GM19452 (cell line): ENCODE results near the gene TCF12.

Experiments
- ATAC-seq: cut with Tn5 transposase; IDR thresholded peaks from one replicate; pipeline ENCODE4 v1.9.1; 2021; ENCODE audit not compliant: unreplicated experiment

The TCF12 gene

GRCh38 chr15:56918046-56918938 lies at the start of gene TCF12:
Gene TCF12 (plus strand): TSS chr15:56918644. CDS start chr15:56919914, 1,270 bp downstream.
- peak; percentile 78 for ATAC-seq

GRCh38 chr15:56869573-56869972 lies 48.9 kb upstream of the TCF12 start:
- no peak for ATAC-seq

- ATAC-seq, result no peak
These were observed 47.3 kb upstream of the TCF12 start for GRCh38 chr15:56871185-56871584.

GRCh38 chr15:56871867-56872266 lies 46.6 kb upstream of the TCF12 start:
- no peak for ATAC-seq

GRCh38 chr15:56877255-56877970 lies 41.0 kb upstream of the TCF12 start:
- no peak for ATAC-seq

GRCh38 chr15:56879502-56879901 lies 38.9 kb upstream of the TCF12 start:
- no peak for ATAC-seq

GRCh38 chr15:56883088-56883487 lies 35.4 kb upstream of the TCF12 start:
- ATAC-seq, result no peak

- no peak for ATAC-seq
These were observed 32.0 kb upstream of the TCF12 start for GRCh38 chr15:56886363-56886931.

- ATAC-seq, result peak; percentile 90
These were observed 31.3 kb upstream of the TCF12 start for GRCh38 chr15:56886932-56887781.

- ATAC-seq, result no peak
These were observed 30.5 kb upstream of the TCF12 start for GRCh38 chr15:56887782-56888438.

- no peak for ATAC-seq
These were observed 28.4 kb upstream of the TCF12 start for GRCh38 chr15:56890038-56890437.

- no peak for ATAC-seq
These were observed 26.5 kb upstream of the TCF12 start for GRCh38 chr15:56891852-56892440.

GRCh38 chr15:56892659-56893363 lies 25.6 kb upstream of the TCF12 start:
- no peak for ATAC-seq

GRCh38 chr15:56893364-56893678 lies 25.1 kb upstream of the TCF12 start:
- ATAC-seq, result no peak

- no peak for ATAC-seq
These were observed 23.8 kb upstream of the TCF12 start for GRCh38 chr15:56894601-56895000.

GRCh38 chr15:56901931-56902330 lies 16.5 kb upstream of the TCF12 start:
- no peak for ATAC-seq

GRCh38 chr15:56906766-56907165 lies 11.7 kb upstream of the TCF12 start:
- ATAC-seq, result no peak

GRCh38 chr15:56910801-56911200 lies 7.6 kb upstream of the TCF12 start:
- ATAC-seq, result no peak

- ATAC-seq, result no peak
These were observed 5.2 kb upstream of the TCF12 start for GRCh38 chr15:56913241-56913640.

GRCh38 chr15:56913670-56914069 lies 4.8 kb upstream of the TCF12 start:
- ATAC-seq, result no peak
